Epithelial cell of esophagus (primary cell): Measurements from ENCODE around the gene SPOCK3.

Experiments
- DNase-seq: peaks from one replicate; pipeline ENCODE4 v3.0.0; 2010; ENCODE audit warnings: low read depth
- H3K4me3 ChIP-seq: 2 replicates; pipeline ENCODE4 v1.5.1; 2011; ENCODE audit warnings: mild to moderate bottlenecking, low read length, control low read depth
- TF ChIP-seq, protein P1 (sequence below): IDR thresholded peaks from 2 replicates; pipeline ENCODE4 v1.5.1; 2011; ENCODE audit warnings: low read depth, mild to moderate bottlenecking, low read length, control low read depth, inconsistent platforms; ENCODE audit not compliant: insufficient read depth; ENCODE audit errors: missing control alignments

SPOCK3 gene

DNA sequence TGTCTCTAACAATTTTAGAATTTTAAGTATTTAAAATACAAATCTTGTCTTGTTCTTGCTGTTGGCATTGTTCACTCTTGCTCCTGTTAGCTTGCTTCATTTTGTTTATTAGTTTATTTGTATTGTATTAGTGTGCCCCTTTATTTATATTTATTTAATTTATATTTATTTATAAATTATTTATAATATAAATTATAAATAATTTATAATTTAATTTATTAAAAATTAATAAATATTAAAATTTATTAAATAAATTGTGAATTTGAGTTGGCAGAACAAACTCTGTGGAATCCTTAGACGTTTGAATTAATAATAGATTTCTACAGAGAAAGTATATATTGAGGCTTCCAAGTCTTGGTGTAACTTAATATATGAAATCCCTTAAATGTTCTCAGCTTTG is 331.4 kb downstream of the SPOCK3 start:
- no peak overlapping the region for H3K4me3 ChIP-seq
- TF ChIP-seq, protein P1, sequence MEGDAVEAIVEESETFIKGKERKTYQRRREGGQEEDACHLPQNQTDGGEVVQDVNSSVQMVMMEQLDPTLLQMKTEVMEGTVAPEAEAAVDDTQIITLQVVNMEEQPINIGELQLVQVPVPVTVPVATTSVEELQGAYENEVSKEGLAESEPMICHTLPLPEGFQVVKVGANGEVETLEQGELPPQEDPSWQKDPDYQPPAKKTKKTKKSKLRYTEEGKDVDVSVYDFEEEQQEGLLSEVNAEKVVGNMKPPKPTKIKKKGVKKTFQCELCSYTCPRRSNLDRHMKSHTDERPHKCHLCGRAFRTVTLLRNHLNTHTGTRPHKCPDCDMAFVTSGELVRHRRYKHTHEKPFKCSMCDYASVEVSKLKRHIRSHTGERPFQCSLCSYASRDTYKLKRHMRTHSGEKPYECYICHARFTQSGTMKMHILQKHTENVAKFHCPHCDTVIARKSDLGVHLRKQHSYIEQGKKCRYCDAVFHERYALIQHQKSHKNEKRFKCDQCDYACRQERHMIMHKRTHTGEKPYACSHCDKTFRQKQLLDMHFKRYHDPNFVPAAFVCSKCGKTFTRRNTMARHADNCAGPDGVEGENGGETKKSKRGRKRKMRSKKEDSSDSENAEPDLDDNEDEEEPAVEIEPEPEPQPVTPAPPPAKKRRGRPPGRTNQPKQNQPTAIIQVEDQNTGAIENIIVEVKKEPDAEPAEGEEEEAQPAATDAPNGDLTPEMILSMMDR, result no peak
- DNase-seq, result no peak

- no peak for DNase-seq
- no peak overlapping the region for H3K4me3 ChIP-seq
- TF ChIP-seq, protein P1, result no peak
These were observed 338.0 kb downstream of the SPOCK3 start for GRCh38 chr4:166896254-166896653.

GRCh38 chr4:166895771-166896170 is 338.5 kb downstream of the SPOCK3 start:
- DNase-seq, result no peak
- TF ChIP-seq, protein P1, result no peak
- H3K4me3 ChIP-seq, result no peak overlapping the region

DNA sequence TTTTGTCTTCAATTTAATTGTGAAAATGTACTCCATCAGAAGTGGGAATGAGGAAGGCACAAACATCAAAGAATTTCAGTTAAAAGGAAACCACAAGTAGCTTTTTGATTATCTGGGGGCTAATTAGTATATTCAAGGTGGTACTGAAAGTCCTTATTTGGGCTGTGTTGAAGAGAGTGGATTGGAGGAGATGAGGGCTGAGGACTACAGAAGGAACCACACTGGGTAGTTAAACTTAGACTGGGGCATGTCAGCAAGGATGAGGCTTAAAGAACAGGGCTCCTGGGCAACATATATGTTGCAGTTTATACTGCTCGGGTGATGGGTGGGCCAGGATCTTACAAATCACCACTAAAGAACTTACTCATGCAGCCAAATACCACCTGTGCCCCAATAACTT is 346.8 kb downstream of the SPOCK3 start:
- TF ChIP-seq, protein P1, result no peak
- no peak for DNase-seq
- H3K4me3 ChIP-seq, result no peak overlapping the region

- TF ChIP-seq, protein P1, result no peak
- no peak overlapping the region for H3K4me3 ChIP-seq
- no peak for DNase-seq
These were observed 347.6 kb downstream of the SPOCK3 start for GRCh38 chr4:166886718-166887117.

GRCh38 chr4:166882221-166882620 is 352.1 kb downstream of the SPOCK3 start:
- DNase-seq, result peak; percentile 88
- TF ChIP-seq, protein P1, result no peak
- no peak overlapping the region for H3K4me3 ChIP-seq

GRCh38 chr4:166875821-166876220 is 358.5 kb downstream of the SPOCK3 start:
- no peak for DNase-seq
- no peak overlapping the region for H3K4me3 ChIP-seq
- TF ChIP-seq, protein P1, result no peak
